ACC112 (cell line): ENCODE measurements around the gene TMEM121.

ENCODE experiments used
- H2AFZ ChIP-seq: fragments of 200-600 bp; sonication (generic); one replicate; pipeline ENCODE4 v1.6.0; 2017; ENCODE audit warnings: antibody characterized with exemption, low read length; ENCODE audit not compliant: unreplicated experiment
- H3K27ac ChIP-seq: fragments of 200-600 bp; sonication (generic); 2 replicates; pipeline ENCODE4 v1.5.1; 2014; ENCODE audit warnings: low read depth, mild to moderate bottlenecking, antibody characterized with exemption, low read length, moderate library complexity
- H3K27me3 ChIP-seq: fragments of 200-600 bp; sonication (generic); 2 replicates; pipeline ENCODE4 v1.6.1; 2014; ENCODE audit warnings: mild to moderate bottlenecking, antibody characterized with exemption, low read length, moderate library complexity, mixed read lengths; ENCODE audit not compliant: insufficient read depth
- H3K36me3 ChIP-seq: fragments of 200-600 bp; sonication (generic); 2 replicates; pipeline ENCODE4 v1.6.1; 2016; ENCODE audit warnings: mild to moderate bottlenecking, antibody characterized with exemption, low read length, moderate library complexity, mixed read lengths; ENCODE audit not compliant: insufficient read depth
- H3K4me1 ChIP-seq: fragments of 200-600 bp; sonication (generic); one replicate; pipeline ENCODE4 v1.6.1; 2016; ENCODE audit warnings: low read length, mixed read lengths; ENCODE audit not compliant: insufficient read depth, unreplicated experiment, control insufficient read depth
- H3K4me3 ChIP-seq: fragments of 200-600 bp; sonication (generic); 2 replicates; pipeline ENCODE4 v1.5.1; 2014; ENCODE audit warnings: mild to moderate bottlenecking, low read depth, low read length
- H3K79me2 ChIP-seq: fragments of 200-600 bp; sonication (generic); one replicate; pipeline ENCODE4 v1.6.0; 2016; ENCODE audit warnings: low read length; ENCODE audit not compliant: control insufficient read depth, unreplicated experiment, insufficient read depth

TMEM121 gene

DNA sequence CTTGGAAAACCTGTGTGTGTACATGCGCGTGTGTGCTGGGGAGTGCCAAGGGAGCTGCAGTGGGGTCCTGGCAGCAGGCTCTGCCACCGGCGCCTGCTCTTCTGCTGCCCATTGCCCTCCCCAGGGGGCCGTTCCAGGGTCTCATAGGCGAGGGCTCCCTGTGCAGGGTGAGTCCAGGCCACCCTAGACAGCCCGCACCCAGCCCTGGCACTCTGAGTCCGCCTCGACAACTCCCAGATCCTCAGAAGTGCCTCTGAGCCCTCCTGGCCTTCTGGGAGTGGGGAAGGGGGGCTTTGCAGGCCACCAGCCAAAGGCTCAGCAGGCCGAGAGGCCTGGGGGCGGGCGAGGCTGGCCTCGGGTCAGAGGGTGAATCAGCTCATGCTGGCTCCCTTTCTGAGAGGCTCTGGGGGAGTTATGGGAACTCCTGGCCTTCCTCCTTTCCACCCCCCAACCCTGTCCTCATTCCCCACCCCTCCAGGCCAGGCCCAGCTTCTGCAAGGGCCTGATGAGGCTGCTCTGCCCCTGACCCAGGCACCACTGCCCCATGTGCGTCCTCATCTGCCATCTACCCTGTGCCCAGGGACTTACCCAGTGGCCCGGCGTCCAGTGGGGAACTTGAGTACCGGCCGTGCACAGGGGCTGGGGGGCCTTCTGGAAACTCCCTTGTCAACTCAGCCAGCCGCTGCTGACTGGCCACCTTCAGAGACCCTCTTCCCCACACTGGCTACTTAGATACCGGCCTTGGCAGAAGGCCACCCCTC lies 37.4 kb upstream of the TMEM121 start:
- peak overlapping the region; percentile 84 for H3K4me3 ChIP-seq
- H3K79me2 ChIP-seq = peaks cover 3% of the 10 kb centered on the region
- H3K27ac ChIP-seq = no peak overlapping the region
- peaks cover 5% of the 10 kb centered on the region; the same call in 1 of the 2 replicates for H3K27me3 ChIP-seq
- no peaks in the 10 kb centered on the region for H3K36me3 ChIP-seq
- H2AFZ ChIP-seq = no peak overlapping the region
- peaks cover 23% of the 10 kb centered on the region for H3K4me1 ChIP-seq

DNA sequence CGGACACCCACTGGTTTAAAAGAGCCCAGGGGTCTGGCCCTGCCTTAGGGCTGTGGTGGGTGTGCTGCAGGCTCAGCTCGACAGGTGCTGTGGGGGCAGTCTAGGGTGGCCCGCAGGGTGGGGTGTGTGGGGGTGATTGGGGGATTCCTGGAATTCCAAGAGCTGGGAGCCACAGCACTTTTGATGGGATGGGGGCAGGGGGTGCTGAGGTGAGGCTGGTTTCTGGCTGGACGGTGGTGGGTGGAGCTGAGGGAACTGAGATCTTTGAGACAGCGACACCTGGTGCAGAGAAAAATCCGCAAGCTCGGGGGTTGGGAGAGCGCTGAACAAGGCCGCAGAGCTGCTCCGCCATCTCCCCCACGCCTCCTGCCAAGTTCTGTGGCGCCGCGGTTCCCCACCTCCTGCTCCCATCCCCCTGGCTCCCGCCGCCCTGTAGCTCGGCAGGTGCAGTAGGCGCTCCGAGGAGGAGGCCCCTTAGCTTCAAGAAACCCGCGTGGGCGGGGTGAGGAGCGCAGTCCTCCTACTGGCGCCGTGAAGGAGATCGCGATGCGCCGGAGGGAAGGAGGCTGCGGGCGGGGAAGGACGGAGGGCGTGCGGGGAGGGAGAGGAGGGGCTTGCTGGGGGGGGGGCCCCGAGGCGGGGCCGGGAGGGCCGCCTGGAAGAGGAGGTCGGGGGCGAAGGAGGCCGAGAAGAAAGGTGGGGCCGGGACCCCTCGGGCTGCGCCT lies 36.7 kb upstream of the TMEM121 start:
- peaks cover 5% of the 10 kb centered on the region; the same call in 1 of the 2 replicates for H3K27me3 ChIP-seq
- H3K4me1 ChIP-seq = peaks cover 23% of the 10 kb centered on the region
- H3K79me2 ChIP-seq = peaks cover 3% of the 10 kb centered on the region
- peak overlapping the region; percentile 84 for H3K4me3 ChIP-seq
- no peaks in the 10 kb centered on the region for H3K36me3 ChIP-seq
- H3K27ac ChIP-seq = peak overlapping the region; percentile 77; the same call in 1 of the 2 replicates
- peak overlapping the region; percentile 83 for H2AFZ ChIP-seq

DNA sequence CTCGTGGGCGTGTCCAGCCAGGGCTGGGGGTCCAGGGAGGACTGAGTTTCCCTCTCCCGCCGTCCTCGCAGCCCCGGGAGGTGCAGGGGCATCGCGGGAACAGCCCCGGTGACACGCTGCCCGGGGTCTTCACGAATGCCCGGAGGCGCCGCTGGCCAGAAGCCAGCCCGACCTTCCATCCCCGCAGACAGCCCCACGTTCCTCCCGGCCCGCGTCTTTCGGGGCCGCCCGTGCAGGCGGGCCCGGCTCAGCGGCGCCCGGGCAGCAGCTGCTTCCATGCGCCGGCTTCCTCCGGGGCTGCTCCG lies 36.2 kb upstream of the TMEM121 start:
- H3K79me2 ChIP-seq = peaks cover 3% of the 10 kb centered on the region
- H3K4me1 ChIP-seq = peaks cover 23% of the 10 kb centered on the region
- no peaks in the 10 kb centered on the region for H3K36me3 ChIP-seq
- peak overlapping the region; percentile 83 for H2AFZ ChIP-seq
- H3K27ac ChIP-seq = peak overlapping the region; percentile 77
- peak overlapping the region; percentile 84 for H3K4me3 ChIP-seq
- H3K27me3 ChIP-seq = peaks cover 5% of the 10 kb centered on the region; the same call in 1 of the 2 replicates

DNA sequence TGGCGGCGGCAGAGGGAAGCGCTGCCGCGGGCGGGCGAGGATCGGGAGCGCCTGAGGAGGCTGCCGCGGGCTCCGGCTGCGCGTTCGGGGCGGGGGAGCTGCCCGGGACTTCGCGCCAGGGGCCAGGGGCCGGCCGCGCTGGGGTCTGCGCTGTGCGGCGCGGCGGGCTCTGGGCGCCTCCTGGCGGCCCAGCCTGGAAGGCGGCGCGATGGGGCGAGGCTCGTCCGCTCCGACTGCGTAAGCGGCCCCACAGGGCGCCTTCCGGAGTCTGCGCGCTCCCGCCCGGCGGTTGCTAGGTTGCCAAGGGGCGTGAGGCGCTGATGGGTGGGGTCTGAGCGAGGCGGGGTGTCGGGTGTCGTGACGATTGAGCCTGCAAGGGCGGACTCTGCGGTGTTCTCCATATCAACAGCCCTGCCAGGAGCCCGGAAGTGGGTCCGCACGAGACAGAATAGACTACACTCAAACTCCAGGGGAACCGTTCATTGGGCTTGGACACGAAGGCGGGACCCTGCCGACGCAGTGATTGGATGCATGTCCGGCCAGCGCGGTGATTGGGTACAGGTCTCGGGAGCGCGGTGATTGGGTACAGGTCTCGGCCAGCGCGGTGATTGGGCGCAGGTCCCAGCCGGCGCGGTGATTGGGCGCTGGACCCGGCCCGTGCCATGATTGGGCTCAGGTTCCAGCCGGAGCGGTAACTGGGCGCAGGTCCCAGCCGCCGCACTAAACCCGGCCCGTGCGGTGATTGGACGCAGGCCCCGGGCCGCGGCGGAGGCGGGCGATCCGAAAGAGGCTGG lies 35.6 kb upstream of the TMEM121 start, which contains the start of gene TEDC1:
TEDC1 (plus strand) TSS at position 675 of the 794 bp plus-strand sequence. CDS start 130 bp downstream, outside the sequence.
- Histone ChIP-seq H2AFZ (peak within 1 kb of the TSS; percentile 83), H3K4me3 (peak within 1 kb of the TSS; percentile 96), H3K36me3 (no peaks in the 10 kb centered on the region), H3K4me1 (peaks cover 23% of the 10 kb centered on the region), H3K27ac (peak within 1 kb of the TSS; percentile 88), H3K27me3 (peaks cover 5% of the 10 kb centered on the region; the same call in 1 of the 2 replicates), H3K79me2 (peaks cover 3% of the 10 kb centered on the region)

DNA sequence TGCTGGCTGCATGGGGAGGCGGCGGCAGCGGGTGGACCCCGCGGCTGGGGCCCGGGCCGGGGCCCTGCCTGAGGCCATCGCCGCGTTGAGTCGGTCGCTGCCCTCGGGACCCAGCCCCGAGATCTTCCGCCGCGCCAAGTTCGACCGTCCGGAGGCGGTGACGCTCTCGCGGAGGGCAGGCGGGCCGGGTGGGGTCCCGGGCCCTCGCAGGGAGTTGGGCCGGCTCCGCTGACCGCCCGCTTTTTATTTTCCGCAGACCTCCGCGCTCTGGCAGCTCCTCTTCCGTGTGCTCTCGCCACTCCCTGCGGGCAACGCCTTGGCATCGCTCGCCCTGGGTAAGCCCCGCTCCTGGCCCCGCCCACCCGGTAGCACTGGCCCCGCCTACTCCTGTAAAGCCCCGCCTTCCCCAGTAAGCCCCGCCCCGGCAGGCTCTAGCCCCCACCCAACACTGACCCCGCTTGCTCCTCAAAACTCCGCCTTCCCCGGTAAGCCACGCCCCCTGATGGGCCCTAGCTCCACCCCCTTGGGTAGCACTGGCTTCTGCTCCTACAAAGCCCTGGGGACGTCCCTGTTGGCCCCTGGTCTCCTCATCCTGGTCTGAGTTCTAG lies 34.9 kb upstream of the TMEM121 start:
- H3K4me1 ChIP-seq = peaks cover 20% of the 10 kb centered on the region
- peak overlapping the region; percentile 88 for H3K27ac ChIP-seq
- no peaks in the 10 kb centered on the region for H3K36me3 ChIP-seq
- peak overlapping the region; percentile 79 for H2AFZ ChIP-seq
- H3K79me2 ChIP-seq = peaks cover 3% of the 10 kb centered on the region
- H3K4me3 ChIP-seq = peak overlapping the region; percentile 96
- H3K27me3 ChIP-seq = peaks cover 5% of the 10 kb centered on the region; the same call in 1 of the 2 replicates

DNA sequence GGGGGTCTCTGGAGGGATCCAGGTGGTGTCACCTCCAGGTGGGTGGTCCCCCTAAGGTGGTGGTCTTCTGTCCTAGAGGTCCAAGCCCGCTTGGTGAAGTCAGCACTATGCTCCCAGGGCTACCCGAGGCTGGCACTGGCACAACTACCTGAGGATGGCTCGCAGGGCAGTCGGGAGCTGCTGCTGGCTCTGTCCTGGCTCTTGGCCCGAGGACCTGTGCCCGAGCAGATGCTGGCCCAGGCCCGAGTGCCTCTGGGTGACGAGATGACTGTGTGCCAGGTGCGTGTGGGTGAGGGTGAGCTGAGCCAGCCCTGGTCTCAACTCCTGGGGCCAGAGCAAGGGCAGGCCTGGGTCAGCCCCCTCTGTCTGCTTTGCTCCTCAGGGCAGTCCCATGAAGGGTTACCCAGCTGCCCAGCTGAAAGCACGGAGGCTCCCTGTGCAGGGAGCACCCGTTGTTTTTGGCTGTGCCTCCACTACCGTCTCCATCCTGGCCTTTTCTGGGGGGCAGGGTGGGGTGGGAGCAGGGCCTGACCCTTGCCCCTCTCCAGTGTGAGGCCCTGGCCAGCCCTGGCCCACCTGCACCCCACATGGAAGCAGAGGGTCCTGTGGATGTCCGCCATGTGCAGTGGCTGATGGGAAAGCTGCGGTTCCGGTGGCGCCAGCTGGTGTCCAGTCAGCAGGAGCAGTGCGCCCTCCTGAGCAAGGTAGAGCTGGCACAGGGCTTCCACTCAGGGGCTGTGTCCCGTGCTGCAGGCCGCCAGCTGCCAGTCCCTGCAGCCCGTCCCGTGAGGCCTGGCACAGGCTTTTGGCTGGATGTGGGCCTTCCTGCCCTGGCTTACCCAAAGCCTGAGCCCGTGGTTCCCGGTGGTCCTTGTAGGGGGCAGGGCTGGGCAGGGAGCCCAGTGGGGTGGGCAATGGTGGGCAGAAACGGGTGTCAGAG lies 34.1 kb upstream of the TMEM121 start:
- H3K27ac ChIP-seq = no peak overlapping the region
- no peak overlapping the region for H2AFZ ChIP-seq
- peaks cover 18% of the 10 kb centered on the region for H3K4me1 ChIP-seq
- H3K4me3 ChIP-seq = peak overlapping the region; percentile 96
- H3K36me3 ChIP-seq = no peaks in the 10 kb centered on the region
- H3K27me3 ChIP-seq = peaks cover 2% of the 10 kb centered on the region; the same call in 1 of the 2 replicates
- H3K79me2 ChIP-seq = peaks cover 3% of the 10 kb centered on the region

DNA sequence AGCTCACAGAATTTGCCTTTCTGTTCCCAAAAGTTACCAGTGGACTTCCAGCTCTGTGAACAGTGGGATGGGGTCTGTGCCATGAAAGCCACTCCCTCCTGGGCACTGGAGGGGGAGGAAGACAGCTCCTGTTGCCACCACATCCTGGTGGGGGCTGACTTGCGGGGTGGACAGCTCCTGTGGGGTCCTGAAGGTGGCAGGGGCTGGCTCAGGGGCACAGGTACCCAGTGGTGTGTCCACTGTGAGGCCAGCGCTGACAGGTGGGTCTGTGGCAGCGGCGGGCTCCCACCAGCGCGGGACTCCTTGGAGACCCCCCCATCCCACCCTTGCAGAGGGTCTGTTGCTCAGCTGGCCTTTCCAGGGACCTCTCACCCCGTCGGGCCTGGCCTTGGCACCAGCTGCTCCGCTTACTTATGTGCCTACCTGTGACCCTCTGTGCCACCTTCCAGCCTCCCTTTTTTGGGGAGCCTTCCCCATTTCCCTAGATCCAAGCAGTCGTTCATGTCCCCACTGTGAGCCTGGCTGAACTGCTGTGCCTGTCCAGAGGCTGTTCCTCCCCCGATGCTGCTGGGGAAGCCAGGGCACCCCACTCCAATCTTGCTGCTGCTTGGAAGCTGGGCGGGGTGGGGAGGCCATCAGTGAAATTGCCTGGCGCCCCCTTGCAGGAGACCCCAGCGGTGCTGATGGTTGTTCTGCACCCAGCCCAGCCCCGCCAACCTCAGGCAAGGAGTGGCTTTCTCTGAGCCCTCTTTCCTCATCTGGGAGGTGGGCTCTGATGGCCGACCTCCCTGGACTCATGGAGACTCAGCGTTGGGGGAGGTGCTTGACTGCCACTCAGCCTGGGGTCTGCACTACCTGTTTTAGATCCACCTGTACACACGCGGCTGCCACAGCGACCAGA lies 33.2 kb upstream of the TMEM121 start:
- peaks cover 12% of the 10 kb centered on the region for H3K4me1 ChIP-seq
- H3K36me3 ChIP-seq = no peaks in the 10 kb centered on the region
- peaks cover 3% of the 10 kb centered on the region for H3K79me2 ChIP-seq
- H2AFZ ChIP-seq = no peak overlapping the region
- no peaks in the 10 kb centered on the region for H3K27me3 ChIP-seq
- no peak overlapping the region for H3K27ac ChIP-seq
- no peak overlapping the region for H3K4me3 ChIP-seq

DNA sequence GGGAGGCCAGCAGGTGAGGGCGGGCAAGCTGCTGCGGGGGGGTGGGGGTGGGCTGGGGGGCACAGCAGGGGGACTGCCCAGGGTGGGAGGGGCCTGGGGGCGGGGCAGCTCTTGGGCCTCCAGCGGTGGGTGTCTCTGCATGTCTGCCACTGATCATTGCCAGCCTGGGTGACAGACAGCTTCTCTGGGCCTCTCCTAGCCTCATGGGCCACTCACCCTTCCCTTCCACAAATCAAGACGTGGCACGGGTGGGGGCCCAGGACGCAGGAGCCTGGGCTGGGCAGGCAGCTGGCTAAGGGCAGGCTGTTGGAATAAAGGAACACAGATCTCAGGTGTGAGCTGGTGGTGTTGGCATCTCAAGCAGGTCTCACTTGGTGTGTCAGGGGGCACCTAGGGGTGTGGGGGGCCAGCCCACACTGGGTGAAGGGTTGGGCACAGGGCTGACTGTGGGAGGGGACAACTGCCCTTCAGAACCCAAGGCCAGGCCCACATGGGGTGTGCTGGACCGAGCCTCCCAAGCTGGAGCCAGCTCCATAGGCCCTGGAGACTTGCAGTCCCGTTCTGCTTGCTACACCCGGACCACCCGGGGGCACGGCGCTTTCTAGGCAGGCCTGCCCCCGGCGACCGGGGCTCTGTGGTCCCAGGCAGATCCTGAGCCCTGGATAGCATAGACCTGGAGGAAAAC lies 32.3 kb upstream of the TMEM121 start:
- Histone ChIP-seq H2AFZ (no peak overlapping the region), H3K27me3 (no peaks in the 10 kb centered on the region), H3K4me1 (peaks cover 8% of the 10 kb centered on the region), H3K79me2 (peaks cover 3% of the 10 kb centered on the region), H3K36me3 (no peaks in the 10 kb centered on the region), H3K4me3 (no peak overlapping the region), H3K27ac (no peak overlapping the region)
